Occipital lobe (tissue), 2 donors: ENCODE data around the gene RPL36A. TPM values are rescaled to one million over a fixed set of nuclear protein-coding genes. Genes with fewer than 3 reads are reported as not detected.
A peak's percentile ranks its signal among the peaks of the same experiment; 100 is the strongest.

Experiments
- DNase-seq: peaks from one replicate; lab custom pipeline; 2025; lab: John Stamatoyannopoulos, UW
- total RNA-seq: library from RNA; depleted of rRNA; stranded (reverse); fragments of >200 nt; gene quantifications from one replicate; pipeline ENCODE4 v1.2.3, GENCODE V29; 2014

RPL36A gene
- total RNA-seq, 1 donor from 2014 or later: 287 TPM

DNA sequence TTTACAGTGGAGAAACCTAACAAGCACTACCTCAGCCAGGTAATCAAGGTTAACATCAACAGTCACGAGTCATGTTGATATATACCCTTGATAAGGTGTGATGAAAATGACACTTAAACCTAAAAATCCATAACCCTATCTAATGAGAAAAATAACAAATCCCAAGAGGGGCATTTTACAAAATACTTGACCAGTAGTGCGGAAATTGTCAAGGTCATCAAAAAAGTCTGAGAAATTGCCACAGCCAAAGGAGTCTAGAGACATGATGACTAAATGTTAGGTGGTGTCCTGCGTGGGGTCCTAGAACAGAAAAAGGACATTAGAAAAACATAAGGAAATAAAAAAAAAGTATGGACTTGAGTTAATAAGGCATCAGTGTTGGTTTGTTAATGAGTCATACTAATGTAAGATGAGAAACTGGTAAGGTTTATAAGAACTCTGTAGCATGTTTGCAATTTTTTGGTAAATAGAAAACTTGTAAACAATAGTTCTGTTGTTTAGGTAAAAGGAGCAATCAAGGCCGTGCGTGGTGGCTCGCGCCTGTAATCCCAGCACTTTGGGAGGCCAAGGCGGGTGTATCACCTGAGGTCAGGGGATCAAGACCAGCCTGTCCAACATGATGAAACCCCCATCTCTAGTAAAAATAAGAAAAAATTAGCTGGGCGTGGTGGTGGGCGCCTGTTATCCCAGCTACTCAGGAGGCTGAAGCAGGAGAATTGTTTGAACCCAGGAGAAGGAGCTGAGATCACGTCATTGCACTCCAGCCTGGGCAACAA, 2.9 kb downstream of the RPL36A start:
- DNase-seq: no peak

DNA sequence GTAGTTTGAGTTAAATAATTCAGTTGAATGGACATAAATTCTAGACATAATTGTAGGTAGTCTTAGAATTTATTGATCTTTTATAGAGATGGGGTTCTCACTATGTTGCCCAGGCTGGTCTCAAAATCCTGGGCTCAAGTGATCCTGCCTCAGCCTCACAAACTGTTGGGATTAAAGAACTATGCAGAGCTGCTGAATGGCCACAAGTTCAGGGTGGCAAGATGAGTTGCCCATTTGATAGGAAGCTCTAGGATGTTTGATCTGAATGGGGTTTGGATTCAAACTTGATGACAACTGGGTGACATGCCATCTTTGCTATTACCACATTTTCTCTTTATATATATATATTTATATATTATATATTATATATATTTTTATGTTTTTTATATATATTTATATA, 3.6 kb downstream of the RPL36A start:
- DNase-seq: no peak

DNA sequence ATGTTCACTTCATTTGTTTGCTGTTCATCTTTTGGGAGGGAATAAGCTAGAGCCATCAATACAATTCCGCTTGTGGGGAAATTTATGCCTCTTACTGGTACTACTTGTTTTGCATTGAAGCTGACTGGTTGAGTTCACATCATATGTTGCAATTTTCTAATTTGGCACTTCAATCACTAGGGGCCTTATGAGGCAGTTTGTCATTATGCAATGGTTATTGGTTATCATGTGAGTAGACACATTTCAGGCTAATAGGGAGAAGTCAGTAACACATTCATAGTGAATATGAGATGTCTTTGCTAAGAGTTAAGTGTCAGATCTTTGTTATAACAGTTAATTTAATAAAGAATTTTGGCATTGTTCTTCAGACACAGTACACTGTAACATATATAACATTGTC, 5.0 kb downstream of the RPL36A start:
- DNase-seq: no peak

DNA sequence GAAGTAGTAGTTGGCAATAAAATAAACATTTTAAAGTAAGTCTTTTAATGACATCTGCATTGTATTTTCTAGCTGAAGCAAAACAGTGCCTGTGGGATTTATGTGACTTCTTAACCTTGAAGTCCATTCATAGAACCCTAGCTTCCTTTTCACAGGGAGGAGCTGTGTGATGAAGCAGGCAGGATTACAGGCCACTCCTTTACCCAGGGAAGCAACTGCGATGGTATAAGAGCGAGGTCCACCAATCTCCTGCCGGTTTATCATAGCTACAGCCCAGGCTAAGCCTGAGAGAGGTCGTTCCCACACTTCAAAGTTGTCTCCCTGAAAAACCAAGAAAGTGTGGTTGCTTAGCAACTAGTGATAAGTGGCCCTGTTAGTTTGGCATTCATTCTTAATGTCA, 7.0 kb downstream of the RPL36A start:
- DNase-seq: no peak

DNA sequence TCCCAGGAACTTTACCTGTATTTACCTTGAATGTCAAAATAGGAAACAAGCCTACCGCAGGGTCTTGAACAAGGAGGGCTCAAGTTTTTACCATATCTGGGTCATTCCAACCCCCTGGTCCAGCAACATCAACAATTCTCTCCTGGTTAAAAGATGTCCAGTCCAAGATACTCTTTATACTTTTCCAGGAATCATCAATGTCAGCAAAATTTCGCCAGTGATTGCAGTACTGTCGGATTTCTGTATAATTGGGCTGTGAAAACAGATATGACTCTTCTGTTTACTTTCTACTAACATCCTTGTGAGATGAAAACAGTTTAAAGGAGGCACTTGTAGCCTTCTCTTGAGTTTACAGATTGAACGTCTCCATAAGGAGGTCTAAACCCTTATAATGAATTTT, 7.9 kb downstream of the RPL36A start:
- no peak for DNase-seq

DNA sequence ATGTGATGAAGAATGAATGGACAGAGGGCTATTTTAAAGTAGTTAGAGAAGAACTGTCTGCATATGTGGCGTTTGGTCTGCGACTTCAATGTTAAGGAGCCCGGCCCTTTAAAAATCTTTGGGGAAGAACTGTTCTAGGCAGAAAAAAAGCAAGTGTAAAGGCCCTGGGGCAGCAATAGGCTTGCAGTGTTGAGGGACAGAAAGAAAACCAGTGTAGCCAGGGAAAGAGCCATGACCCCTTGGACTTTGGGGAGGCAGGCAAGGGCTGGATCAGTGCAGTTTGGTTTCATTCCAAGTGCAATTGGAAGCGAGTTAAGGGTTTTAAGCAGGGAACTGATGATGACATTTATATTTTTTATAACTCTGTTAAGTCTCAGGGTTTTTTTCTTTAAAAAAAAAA, 9.0 kb downstream of the RPL36A start:
- DNase-seq: no peak

DNA sequence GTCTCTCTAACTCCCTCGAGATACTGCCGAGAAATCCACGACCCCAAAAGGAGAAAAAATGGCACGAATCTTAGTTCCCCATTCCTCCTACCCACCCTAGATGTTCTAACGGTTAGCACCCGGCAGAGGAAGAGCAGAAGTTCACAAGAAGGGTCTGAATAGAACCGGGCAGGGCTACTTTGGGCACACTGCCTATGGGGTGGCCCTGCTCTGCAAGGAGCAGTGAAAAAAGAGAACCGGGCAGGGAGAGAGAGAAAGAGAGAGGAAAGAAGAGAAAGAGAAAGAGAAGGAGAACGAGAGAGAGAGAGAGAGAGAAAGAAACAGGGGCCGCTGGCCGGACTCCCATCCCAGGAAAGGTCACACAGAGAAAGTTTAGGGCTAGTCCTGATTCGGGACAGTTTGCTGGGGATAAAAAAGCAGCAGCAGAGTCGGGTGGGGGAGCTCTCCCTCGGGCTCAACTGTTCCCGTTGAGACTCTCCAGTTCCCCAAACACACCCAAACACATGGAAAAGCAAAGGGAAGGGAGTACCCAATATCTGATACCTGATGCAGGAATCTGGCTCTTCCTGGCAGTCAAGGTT, 16.4 kb downstream of the RPL36A start:
- DNase-seq: no peak

DNA sequence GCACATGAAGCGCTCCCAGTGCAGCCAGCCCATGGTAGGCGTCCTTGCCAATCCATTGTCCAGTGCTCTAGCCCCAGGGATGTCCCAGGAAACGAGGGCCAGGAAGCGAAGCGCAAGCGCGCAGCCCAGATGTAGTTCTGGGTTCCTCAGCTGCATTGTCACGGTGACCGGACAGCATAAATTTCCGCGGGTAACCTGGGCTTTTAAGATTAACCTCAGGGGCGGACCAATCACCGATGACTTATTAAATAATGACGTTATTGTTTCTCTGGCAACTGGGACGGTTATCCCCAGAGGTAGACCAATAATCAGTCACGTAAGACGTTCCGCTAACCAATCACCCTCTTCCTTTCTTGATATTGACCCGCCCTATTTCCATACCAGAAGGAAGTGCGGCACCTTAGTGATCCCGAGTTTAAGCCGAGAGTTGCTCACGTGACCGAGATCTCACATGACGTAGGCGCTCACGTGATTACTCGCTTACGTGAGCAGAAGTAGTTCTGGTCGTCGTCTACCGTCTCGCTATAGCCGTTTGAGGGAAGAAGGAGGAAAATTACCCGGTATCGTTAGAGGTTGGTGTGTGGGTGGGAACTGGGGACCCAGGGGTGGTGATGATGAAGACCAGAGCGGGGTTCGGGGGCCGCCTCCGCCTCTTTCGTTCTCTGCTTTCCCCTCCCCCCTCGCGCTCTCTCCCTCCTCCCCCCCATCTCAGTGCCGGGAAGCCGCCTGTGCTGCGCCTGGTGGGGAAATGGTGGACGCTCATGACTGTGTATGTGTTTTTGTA, 17.1 kb downstream of the RPL36A start, which contains the start of the genes GLA and HNRNPH2:
TSS of gene GLA (minus strand) at position 178 of the 784 bp plus-strand sequence. CDS start at position 156, 22 bp downstream.
TSS of gene HNRNPH2 (plus strand) at position 475 of the 784 bp plus-strand sequence. CDS start 3,767 bp downstream, outside the sequence.
- DNase-seq: peak; percentile 82

DNA sequence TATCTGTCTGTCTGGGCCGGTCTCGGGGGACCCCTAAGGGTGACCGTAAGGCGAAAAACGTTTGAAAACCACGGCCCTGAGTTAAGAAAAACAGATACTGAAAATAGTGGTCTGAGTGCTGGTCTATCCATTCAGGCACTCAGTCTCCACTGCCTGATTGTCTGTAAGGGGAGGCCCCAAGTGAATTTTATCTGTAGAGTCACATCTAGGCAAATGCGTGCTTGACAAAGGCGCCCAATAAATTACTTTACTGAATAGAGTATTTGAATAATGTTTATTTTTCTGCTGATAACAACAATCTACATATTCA, 17.7 kb downstream of the RPL36A start:
- DNase-seq: no peak

DNA sequence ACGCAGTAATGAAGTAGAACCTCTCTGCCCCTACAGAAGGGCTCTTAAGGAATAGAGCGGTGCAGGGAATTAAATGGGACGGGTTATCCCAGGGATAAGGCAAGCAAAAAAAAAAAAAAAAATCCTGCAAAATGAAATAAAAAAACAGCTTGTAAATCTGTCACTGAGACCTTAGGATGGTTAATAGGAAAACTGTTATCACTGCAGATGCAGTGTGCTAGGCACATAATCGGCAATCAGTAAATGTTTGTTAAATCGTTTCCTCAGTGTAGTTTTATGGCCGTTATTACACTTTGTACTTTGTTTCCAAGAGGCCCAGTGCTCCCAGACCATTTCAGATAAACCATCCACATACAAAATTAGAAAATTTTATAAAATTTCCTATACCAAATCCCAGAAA, 18.2 kb downstream of the RPL36A start:
- DNase-seq: no peak

DNA sequence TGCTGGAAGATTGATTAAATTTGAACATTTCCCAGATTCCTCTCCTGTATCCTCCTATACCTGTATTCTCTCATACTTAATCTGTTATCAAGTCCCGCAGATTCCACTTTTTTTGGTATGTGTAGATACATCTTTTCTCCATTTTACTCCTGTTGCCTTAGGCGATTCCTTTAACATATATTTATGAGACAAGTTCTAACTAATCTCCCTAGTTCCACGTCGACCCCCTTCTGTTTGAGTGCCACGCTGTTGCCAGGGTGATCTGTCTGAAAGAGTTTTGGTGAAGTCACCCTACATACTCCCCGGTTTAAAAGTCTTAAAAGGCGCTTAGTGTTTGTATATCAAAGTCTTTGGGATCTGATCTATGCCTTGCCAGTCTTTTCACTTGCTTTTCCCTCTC, 19.6 kb downstream of the RPL36A start:
- no peak for DNase-seq

DNA sequence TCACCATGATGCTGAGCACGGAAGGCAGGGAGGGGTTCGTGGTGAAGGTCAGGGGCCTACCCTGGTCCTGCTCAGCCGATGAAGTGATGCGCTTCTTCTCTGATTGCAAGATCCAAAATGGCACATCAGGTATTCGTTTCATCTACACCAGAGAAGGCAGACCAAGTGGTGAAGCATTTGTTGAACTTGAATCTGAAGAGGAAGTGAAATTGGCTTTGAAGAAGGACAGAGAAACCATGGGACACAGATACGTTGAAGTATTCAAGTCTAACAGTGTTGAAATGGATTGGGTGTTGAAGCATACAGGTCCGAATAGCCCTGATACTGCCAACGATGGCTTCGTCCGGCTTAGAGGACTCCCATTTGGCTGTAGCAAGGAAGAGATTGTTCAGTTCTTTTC, 21.2 kb downstream of the RPL36A start:
- no peak for DNase-seq

DNA sequence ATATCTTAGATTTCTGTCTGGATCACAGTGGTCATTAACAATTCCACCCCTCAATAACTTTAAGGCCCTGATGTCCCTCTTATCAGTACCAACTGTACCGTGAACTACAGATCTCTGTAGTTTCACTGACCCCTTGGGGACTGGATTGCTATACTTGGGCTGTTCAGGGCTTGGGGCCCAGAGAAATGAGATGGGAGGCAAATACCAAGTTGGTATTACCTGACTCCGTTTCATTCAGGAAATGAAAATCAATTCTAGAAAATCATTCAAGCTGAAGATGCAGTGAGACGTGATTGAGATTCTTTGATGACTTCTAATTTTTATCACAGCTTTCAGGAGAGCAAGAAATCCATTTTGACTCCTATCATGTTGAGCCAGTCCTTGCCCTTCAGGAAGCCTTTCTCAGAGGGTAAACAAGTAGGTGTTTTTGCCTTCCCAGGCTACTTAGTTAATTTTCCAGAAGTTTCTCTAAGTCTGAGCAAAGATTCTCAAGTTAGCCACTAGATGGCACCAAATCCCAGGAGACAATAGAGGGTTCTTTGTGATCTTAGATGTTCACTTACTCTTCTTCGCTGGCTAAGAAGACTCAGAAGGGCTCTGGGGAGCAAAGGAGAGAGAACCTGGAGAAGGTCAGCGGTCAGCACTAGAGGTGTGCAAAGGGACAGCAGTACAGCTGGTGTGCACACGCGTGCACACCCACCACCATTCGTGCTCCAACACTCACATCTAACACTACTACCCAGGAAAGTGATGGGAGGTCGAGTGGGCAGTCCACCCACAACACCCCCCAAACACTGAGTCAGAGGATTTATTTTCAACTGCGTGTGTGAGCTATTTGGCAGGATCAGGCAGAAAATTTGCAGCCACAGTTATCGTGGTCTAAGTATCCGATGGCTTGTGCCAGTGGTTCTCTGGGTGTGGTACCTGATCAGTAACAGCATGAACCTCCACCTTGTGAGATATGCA, 24.7 kb downstream of the RPL36A start:
- DNase-seq: peak; percentile 3

DNA sequence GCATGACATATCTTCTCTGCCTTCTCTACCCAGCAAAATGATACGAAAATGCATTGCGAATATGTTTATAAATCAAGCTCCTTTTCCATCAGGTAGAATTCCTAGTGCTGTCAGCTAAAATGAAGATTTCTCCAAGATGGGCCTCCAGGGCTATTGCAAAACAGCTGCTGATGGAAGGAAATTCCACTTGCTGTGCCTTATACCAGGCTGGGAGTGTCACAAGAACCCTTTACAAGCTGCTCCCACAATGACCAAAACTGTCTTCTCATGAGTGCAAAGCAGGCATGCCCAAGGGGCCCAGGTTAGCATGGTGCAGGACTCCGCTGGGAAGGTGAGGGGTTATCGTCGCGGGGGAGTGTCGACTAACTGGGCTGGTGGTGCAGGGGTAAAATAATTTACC, 25.9 kb downstream of the RPL36A start:
- DNase-seq: no peak

DNA sequence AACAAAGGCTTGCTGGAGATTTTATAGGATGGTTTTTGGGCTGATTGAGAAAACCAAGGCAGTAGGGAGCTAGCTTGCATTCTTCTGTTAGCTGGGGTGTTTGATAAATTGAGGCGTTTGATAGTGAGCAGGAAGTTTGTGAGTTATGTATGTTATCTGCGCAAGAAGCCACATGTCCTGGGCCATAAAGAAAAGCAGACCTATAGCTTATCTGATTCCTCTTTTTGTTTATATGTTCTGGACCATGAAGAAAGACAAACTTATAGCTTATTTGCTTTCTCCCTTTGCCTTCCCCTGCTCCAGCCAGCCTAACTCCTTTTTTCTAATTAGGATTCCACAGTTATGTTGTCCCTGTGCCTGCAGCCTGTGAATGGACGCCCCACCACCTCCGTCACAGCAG, 26.4 kb downstream of the RPL36A start:
- DNase-seq: no peak

DNA sequence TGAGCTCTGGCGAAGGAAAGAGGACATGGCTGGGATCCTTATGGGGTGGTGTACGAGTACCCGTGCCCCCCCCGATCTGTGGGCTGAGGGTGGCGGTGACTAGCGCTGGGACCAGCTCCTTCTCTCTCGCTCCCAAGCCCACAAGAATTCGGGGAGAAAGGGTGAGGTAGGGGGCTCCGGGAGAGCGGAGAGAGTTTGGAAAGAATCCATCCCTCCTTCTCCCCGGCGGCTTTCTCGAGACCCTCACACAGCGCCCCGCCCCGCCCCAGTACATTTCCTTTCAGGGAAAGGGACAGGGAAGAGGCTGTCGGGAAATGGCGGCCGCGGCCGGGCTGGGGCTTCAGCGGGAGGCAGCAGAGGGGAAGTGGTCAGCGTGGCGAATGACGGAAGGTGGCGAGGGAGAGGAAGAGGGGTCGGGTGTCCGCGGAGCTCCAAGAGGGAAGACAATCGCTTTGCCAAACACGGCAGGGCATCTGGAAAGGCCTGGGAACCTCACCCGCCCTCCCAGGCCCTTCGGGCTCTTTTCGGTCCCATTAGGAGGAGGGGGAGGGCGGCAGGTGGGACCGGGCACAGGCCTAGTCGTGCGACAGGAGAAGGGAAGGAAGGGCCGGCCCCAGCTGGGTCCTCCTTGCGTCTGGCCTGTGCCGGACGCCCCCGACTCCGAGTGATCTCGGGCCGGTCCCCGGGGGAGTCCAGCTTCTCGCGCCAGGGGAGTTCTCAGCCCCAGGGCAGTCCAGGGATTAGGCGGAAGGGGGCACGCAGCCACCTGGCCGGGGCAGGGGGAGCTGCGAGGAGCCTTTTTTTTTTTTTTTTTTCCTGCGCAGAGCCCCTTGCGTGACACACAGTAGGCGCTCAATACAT, 27.4 kb downstream of the RPL36A start:
- DNase-seq: peak; percentile 55

DNA sequence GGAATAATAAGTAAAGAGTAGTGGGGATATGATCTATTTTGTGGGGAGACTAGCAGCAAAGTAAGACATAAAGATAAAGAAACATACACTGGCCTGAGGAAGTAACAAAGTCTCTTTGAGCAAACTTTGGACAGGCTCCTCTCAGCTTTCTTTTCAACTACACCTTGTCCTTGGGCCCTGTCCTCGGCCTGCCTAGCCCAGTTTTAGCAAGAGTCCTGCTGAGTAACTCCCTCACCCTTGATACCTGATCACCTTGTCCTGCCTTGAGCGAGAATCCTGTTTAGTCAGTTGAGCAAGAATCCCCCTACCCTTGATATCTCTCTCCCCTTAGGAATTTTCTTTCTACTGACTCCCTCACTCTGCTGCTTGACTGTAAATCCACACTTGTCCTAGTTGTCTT, 28.7 kb downstream of the RPL36A start:
- DNase-seq: no peak

DNA sequence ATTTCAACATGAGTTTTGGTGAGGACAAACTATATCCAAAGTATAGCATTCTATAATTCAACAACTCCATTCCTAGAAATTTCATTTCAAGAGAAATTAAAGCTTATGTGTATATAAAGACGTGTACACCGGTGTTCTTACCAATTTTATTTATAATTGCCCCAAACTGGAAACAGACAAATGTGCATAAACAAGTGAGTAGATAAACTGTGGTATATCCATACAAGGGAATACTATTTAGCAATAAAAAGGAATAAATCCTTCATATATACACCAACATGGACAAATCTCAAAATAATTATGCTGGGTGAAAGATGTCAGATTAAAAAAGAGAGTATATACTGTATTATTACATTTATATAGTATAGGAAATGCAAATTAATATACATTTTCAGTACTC, 37.1 kb downstream of the RPL36A start:
- DNase-seq: no peak

DNA sequence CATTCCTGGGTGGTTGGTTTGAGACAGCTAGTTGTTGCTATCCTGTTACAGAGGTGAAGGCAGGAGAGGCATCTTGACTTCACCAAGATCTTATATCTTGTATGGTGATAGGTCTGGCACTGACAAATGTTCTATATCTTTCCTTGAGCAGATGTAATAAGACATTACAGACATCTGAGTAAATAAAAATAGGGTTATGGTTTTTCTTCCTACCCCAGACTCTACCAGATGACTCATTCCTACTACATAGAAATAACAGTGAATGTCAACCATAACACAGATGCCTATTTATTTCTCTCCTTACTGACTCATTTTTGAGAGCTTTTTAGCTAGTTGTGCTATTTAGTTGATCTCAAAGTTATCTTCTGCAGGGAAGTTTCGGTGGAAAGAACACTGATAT, 39.1 kb downstream of the RPL36A start:
- DNase-seq: no peak

DNA sequence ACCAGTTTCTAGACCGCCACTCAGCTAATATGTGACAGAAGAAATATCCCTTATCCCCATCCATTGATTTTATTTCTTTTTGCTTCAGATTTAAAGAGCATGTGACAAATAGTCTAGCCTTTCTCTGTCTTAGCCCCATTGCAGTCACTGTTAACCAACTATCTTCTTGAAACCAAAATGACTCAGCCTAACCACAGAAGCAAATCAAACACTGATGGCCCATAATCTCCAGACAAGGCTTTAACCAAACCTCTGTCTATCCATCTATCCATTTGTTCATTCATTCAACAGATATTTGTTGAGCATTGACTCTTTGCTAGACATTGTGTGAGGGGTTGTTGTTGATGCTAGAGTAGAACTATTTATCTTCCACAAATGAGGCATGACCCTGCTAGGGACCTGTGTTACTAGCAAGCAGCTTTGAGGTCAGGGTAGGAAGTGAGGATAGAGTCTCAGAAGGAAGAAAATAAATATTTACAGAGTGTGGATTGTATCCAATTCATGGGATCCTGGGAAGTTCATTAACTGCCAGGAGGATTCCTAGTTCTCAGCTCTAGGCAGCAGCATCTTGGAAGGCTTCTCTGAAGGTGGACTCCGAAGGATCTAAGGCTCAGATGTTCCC, 39.8 kb downstream of the RPL36A start:
- DNase-seq: no peak
